H1 (cell line): ENCODE results near the gene GRID2. TPM values are rescaled to one million over a fixed set of nuclear protein-coding genes. Genes with fewer than 3 reads are reported as not detected.

Source experiments
- CTCF ChIA-PET: fragments of 300-600 bp; sonication (Branson Sonifier 250); formaldehyde crosslinking; loops from one replicate; lab custom pipeline; 2021; ENCODE audit not compliant: partially characterized antibody; lab: Charles Lee
- POLR2A ChIA-PET: fragments of 300-600 bp; sonication (Branson Sonifier 250); formaldehyde crosslinking; loops from one replicate; lab custom pipeline; 2021; ENCODE audit warnings: inconsistent platforms; ENCODE audit not compliant: partially characterized antibody; lab: Charles Lee
- DNase-seq, 2 experiments: peaks; one replicate each; pipeline versions ENCODE4 v3.0.0 to v3.0.0-alpha.2; 2010 to 2022; ENCODE audit warnings: low spot score in 2 of 2, low read depth in 1 of 2, mixed read lengths in 1 of 2
- FAIRE-seq: peaks from 2 replicates; lab custom pipeline; 2011; peaks lifted over from hg19 to GRCh38; lab: Jason Lieb, UNC
- H2AFZ ChIP-seq: 2 replicates; pipeline ENCODE4 v1.8.1; 2012; ENCODE audit warnings: low read length, inconsistent platforms
- H2AK5ac ChIP-seq: 2 replicates; pipeline ENCODE4 v1.6.1; 2013; ENCODE audit warnings: low read depth, low read length
- H2BK120ac ChIP-seq: replicated peaks from 2 replicates; pipeline ENCODE3; 2013; ENCODE audit warnings: low read depth, low read length, inconsistent platforms
- H2BK12ac ChIP-seq: 2 replicates; pipeline ENCODE4 v1.6.1; 2013; ENCODE audit warnings: low read depth, low read length
- H2BK15ac ChIP-seq: 2 replicates; pipeline ENCODE4 v1.6.1; 2013; ENCODE audit warnings: low read length
- H2BK20ac ChIP-seq: 2 replicates; pipeline ENCODE4 v1.6.1; 2013; ENCODE audit warnings: low read length
- H2BK5ac ChIP-seq: 2 replicates; pipeline ENCODE4 v1.6.1; 2013; ENCODE audit warnings: low read depth, low read length
- H3K14ac ChIP-seq: 2 replicates; pipeline ENCODE4 v1.6.1; 2013; ENCODE audit warnings: inconsistent platforms; ENCODE audit not compliant: insufficient read length
- H3K18ac ChIP-seq: 2 replicates; pipeline ENCODE4 v1.6.1; 2013; ENCODE audit warnings: low read length; ENCODE audit errors: extremely low read depth
- H3K23ac ChIP-seq: 2 replicates; pipeline ENCODE4 v1.6.1; 2013; ENCODE audit warnings: inconsistent platforms; ENCODE audit not compliant: insufficient read length
- H3K23me2 ChIP-seq: 2 replicates; pipeline ENCODE4 v1.6.1; 2013; ENCODE audit warnings: low read depth, low read length
- H3K27ac ChIP-seq: 2 replicates; pipeline ENCODE4 v1.6.1; 2011; ENCODE audit warnings: low read depth, low read length, inconsistent platforms
- H3K27me3 ChIP-seq, 4 experiments: replicated peaks in 1 of 4; 1 replicate in 1 of 4; 2 replicates in 3 of 4; pipeline versions ENCODE4 v1.6.1 to v1.8.1; 2011 to 2013; ENCODE audit warnings: low read length in 3 of 4, mild to moderate bottlenecking in 3 of 4, inconsistent platforms in 2 of 4, mixed read lengths in 2 of 4, moderate library complexity in 1 of 4; ENCODE audit not compliant: control insufficient read depth in 3 of 4, insufficient read depth in 3 of 4; ENCODE audit errors: extremely low read depth in 1 of 4
- H3K36me3 ChIP-seq, 4 experiments: 2 replicates each; pipeline versions ENCODE4 v1.6.1 to v1.8.1; 2011 to 2013; ENCODE audit warnings: mild to moderate bottlenecking in 4 of 4, low read length in 3 of 4, moderate library complexity in 2 of 4, control low read depth in 1 of 4, inconsistent platforms in 1 of 4; ENCODE audit not compliant: insufficient read depth in 4 of 4, control insufficient read depth in 2 of 4
- H3K4ac ChIP-seq: replicated peaks from 2 replicates; pipeline ENCODE3; 2013; ENCODE audit warnings: low read length, low read depth, mixed read lengths, inconsistent platforms; ENCODE audit not compliant: insufficient read length
- H3K4me1 ChIP-seq, 4 experiments: replicated peaks in 1 of 4; 1 replicate in 1 of 4; 2 replicates in 3 of 4; pipeline versions ENCODE4 v1.6.1 to v1.8.1; 2011 to 2013; ENCODE audit warnings: low read length in 3 of 4, inconsistent platforms in 2 of 4, mixed read lengths in 1 of 4; ENCODE audit not compliant: insufficient read depth in 4 of 4, control insufficient read depth in 3 of 4
- H3K4me2 ChIP-seq, 2 experiments: 2 replicates each; pipeline versions ENCODE4 v1.6.1 to v1.8.1; 2011 to 2013; ENCODE audit warnings: low read depth in 2 of 2, low read length in 2 of 2, control low read depth in 1 of 2, inconsistent platforms in 1 of 2, mild to moderate bottlenecking in 1 of 2; ENCODE audit not compliant: insufficient read depth in 1 of 2
- H3K4me3 ChIP-seq, 4 experiments: fragments of 200-600, 300-600 bp in 1 of 4; sonication (generic), shearing (Covaris generic), sonication (Bioruptor Twin) in 1 of 4; 2 replicates each; pipeline versions ENCODE4 v1.5.1 to v1.8.1; 2011 to 2016; ENCODE audit warnings: low read length in 4 of 4, low read depth in 3 of 4, control low read depth in 2 of 4, inconsistent platforms in 2 of 4, mild to moderate bottlenecking in 2 of 4, mixed read lengths in 1 of 4, moderate library complexity in 1 of 4; ENCODE audit not compliant: insufficient read depth in 2 of 4; ENCODE audit errors: extremely low read depth in 1 of 4
- H3K56ac ChIP-seq: replicated peaks from 2 replicates; pipeline ENCODE3; 2013; ENCODE audit warnings: low read depth, mild to moderate bottlenecking, mixed read lengths, low read length, inconsistent platforms; ENCODE audit not compliant: insufficient read length
- H3K79me1 ChIP-seq: 2 replicates; pipeline ENCODE4 v1.6.1; 2013; ENCODE audit warnings: low read depth, low read length, control low read depth
- H3K79me2 ChIP-seq, 2 experiments: 2 replicates each; pipeline versions ENCODE4 v1.6.1 to v1.8.1; 2012 to 2013; ENCODE audit warnings: low read length in 2 of 2, mild to moderate bottlenecking in 2 of 2, inconsistent platforms in 1 of 2; ENCODE audit not compliant: insufficient read depth in 2 of 2, control insufficient read depth in 1 of 2
- H3K9ac ChIP-seq, 4 experiments: replicated peaks in 1 of 4; 1 replicate in 1 of 4; 2 replicates in 3 of 4; pipeline versions ENCODE4 v1.6.1 to v1.8.1; 2011 to 2013; ENCODE audit warnings: low read depth in 3 of 4, low read length in 3 of 4, control low read depth in 2 of 4, mild to moderate bottlenecking in 2 of 4, moderate library complexity in 2 of 4, inconsistent platforms in 1 of 4; ENCODE audit errors: extremely low read depth in 1 of 4
- H3K9me3 ChIP-seq, 2 experiments: 2 replicates each; pipeline versions ENCODE4 v1.6.1 to v1.8.1; 2012 to 2013; ENCODE audit warnings: mild to moderate bottlenecking in 2 of 2, moderate library complexity in 2 of 2, control low read depth in 1 of 2, inconsistent platforms in 1 of 2, low read depth in 1 of 2, low read length in 1 of 2, mixed read lengths in 1 of 2; ENCODE audit not compliant: insufficient read depth in 2 of 2
- H4K20me1 ChIP-seq, 2 experiments: replicated peaks in 1 of 2; 2 replicates each; pipeline versions ENCODE3 to v1.8.1; 2011 to 2013; ENCODE audit warnings: inconsistent platforms in 2 of 2, low read length in 2 of 2, mild to moderate bottlenecking in 1 of 2; ENCODE audit not compliant: insufficient read depth in 2 of 2, control insufficient read depth in 1 of 2
- H4K5ac ChIP-seq: 2 replicates; pipeline ENCODE4 v1.6.1; 2013; ENCODE audit warnings: low read length, low read depth, mixed read lengths, inconsistent platforms; ENCODE audit not compliant: insufficient read length
- H4K8ac ChIP-seq: 2 replicates; pipeline ENCODE4 v1.8.0; 2013; ENCODE audit warnings: mild to moderate bottlenecking, moderate library complexity, low read length, inconsistent platforms; ENCODE audit not compliant: insufficient read depth; ENCODE audit errors: extremely low read depth
- H4K91ac ChIP-seq: replicated peaks from 2 replicates; pipeline ENCODE3; 2013; ENCODE audit warnings: low read length, mixed read lengths, inconsistent platforms; ENCODE audit not compliant: insufficient read length
- ATF3 ChIP-seq: IDR thresholded peaks from 2 replicates; pipeline ENCODE4 v1.6.1; 2011; ENCODE audit warnings: low read depth, mild to moderate bottlenecking, low read length; ENCODE audit not compliant: insufficient read depth
- CBX5 ChIP-seq: fragments of 300-800, 300-1000 bp; sonication (generic); IDR thresholded peaks from 2 replicates; pipeline ENCODE4 v1.7.1; 2016; ENCODE audit warnings: antibody characterized with exemption, low read length, low read depth
- EZH2 ChIP-seq: fragments of 200-600 bp; sonication (generic); IDR thresholded peaks from 2 replicates; pipeline ENCODE4 v1.7.1; 2012; ENCODE audit warnings: low read depth, mild to moderate bottlenecking, moderate library complexity, low read length, inconsistent platforms; ENCODE audit not compliant: severe bottlenecking
- POLR2AphosphoS5 ChIP-seq: IDR thresholded peaks from 2 replicates; pipeline ENCODE4 v1.6.1; 2011; ENCODE audit warnings: low read depth, low read length
- POU5F1 ChIP-seq: IDR thresholded peaks from 2 replicates; pipeline ENCODE4 v1.6.1; 2011; ENCODE audit warnings: low read depth, mild to moderate bottlenecking, low read length, moderate library complexity
- RBBP5 ChIP-seq: IDR thresholded peaks from 2 replicates; pipeline ENCODE4 v1.7.1; 2012; ENCODE audit warnings: low read depth, mild to moderate bottlenecking, inconsistent platforms, low read length, moderate library complexity, borderline replicate concordance
- RFX5 ChIP-seq: IDR thresholded peaks from 2 replicates; pipeline ENCODE4 v1.6.1; 2011; ENCODE audit warnings: low read depth, low read length, improper control_type of control experiment, borderline replicate concordance
- SIX5 ChIP-seq: IDR thresholded peaks from 2 replicates; pipeline ENCODE4 v1.6.1; 2011; ENCODE audit warnings: mild to moderate bottlenecking, low read depth, low read length
- TBP ChIP-seq: IDR thresholded peaks from 2 replicates; pipeline ENCODE4 v1.6.1; 2011; ENCODE audit warnings: low read depth, low read length, improper control_type of control experiment
- YY1 ChIP-seq: IDR thresholded peaks from 2 replicates; pipeline ENCODE4 v1.6.1; 2011; ENCODE audit warnings: low read depth, mild to moderate bottlenecking, low read length
- WGBS, 2 experiments: shearing (Covaris generic) in 1 of 2; methylation state at CpG; one replicate each; pipeline versions ENCODE4 v1.1.6 to v1.1.7; 2013 to 2015; ENCODE audit warnings: low lambda C conversion rate in 2 of 2, mixed read lengths in 2 of 2, inconsistent platforms in 1 of 2, low coverage in 1 of 2, missing lambda C conversion rate in 1 of 2; ENCODE audit not compliant: insufficient replicate concordance in 2 of 2, insufficient coverage in 1 of 2, insufficient read length in 1 of 2; ENCODE audit errors: extremely low coverage in 1 of 2, missing lambda C conversion rate in 1 of 2; 5-methylcytosine and 5-hydroxymethylcytosine counted together
- polyA plus RNA-seq, 7 experiments: library from polyadenylated mRNA; depleted of rRNA in 3 of 7; stranded (reverse) in 5 of 7; unstranded in 2 of 7; fragments of >200 nt in 5 of 7; fragments of 200-250 nt in 2 of 7; gene quantifications; 1 replicate in 5 of 7; 2 replicates in 1 of 7; 4 replicates in 1 of 7; pipeline versions ENCODE4 v1.2.1 to v1.2.3, GENCODE V29; 2011 to 2013; ENCODE audit warnings: missing spikeins in 2 of 7, mixed read lengths in 2 of 7
- total RNA-seq: library from RNA; stranded (reverse); fragmentation: NEBNext Ultra II Directional; extraction: Animal tissue kit (Norgen Biotek cat#: 25700); gene quantifications from 2 replicates; pipeline ENCODE4 v1.2.1, GENCODE V29; 2021
- TF ChIP-seq, protein P1 (sequence below): IDR thresholded peaks from 2 replicates; pipeline ENCODE4 v1.6.1; 2012; ENCODE audit warnings: low read length, inconsistent platforms
- TF ChIP-seq, protein P2 (sequence below): IDR thresholded peaks from 2 replicates; pipeline ENCODE4 v1.6.1; 2012; ENCODE audit warnings: inconsistent platforms

GRID2 gene
- total and polyA plus RNA-seq, 2 of the 8 experiments (the other 6 are each of a cell fraction or from before 2014, with no cell fraction given) = 31.1 to 81.9 TPM

DNA sequence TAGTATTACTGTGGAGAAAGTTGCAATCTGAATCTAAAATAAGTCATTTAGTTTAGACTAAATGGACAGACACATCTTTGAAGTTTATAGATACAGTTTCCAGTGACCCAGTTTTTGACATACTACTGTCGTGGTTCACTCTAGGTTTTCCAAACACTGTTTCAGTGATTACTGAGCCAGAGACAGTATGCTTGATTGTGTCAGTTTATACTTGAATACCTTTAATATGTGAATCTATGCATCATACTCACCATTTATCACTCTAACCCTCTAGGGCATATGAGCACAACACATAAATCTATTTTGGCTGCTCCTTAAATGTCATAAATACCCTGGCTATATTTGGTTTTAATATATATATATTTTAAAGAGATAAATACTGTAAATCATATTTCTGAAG lies 173.5 kb downstream of the GRID2 start:
- Histone ChIP-seq H3K4me3 (no peak overlapping the region), H2AFZ (no peak overlapping the region), H3K9me3 (no peaks in the 10 kb centered on the region), H3K23ac (no peak overlapping the region), H2BK5ac (no peak overlapping the region), H3K4me2 (no peak overlapping the region), H3K36me3 (no peaks in the 10 kb centered on the region), H3K23me2 (no peaks in the 10 kb centered on the region), H2BK20ac (no peak overlapping the region), H3K18ac (no peak overlapping the region), H4K5ac (no peak overlapping the region), H3K56ac (no peak overlapping the region), H3K4ac (no peak overlapping the region), H3K4me1 (peaks cover 1 to 11% (median 4%) of the 10 kb centered on the region in 4 experiments; a peak in 5 of 7 replicates), H3K79me2 (peaks cover 35 to 99% of the 10 kb centered on the region in 2 experiments; a peak in 3 of 4 replicates), H3K27me3 (no peaks in the 10 kb centered on the region), H3K27ac (no peak overlapping the region), H2BK120ac (no peak overlapping the region), H2AK5ac (no peak overlapping the region), H3K9ac (no peak overlapping the region), H3K79me1 (no peaks in the 10 kb centered on the region), H3K14ac (no peak overlapping the region), H2BK12ac (no peak overlapping the region), H4K8ac (no peak overlapping the region), H2BK15ac (no peak overlapping the region), H4K20me1 (peaks cover 11 to 29% of the 10 kb centered on the region in 2 experiments), H4K91ac (no peak overlapping the region)
- ChIA-PET CTCF (no interaction called here), POLR2A (no interaction called here)
- DNase-seq = no peak
- no peak for FAIRE-seq
- WGBS, 2 experiments = 63% methylated on average over 1 of the region's 1 CpG; no CpG with 5 or more reads in 1 of the 2 experiments
- no peak for TF ChIP-seq EZH2
- TF ChIP-seq ATF3 = no peak
- no peak for TF ChIP-seq SIX5
- TF ChIP-seq, protein P1, sequence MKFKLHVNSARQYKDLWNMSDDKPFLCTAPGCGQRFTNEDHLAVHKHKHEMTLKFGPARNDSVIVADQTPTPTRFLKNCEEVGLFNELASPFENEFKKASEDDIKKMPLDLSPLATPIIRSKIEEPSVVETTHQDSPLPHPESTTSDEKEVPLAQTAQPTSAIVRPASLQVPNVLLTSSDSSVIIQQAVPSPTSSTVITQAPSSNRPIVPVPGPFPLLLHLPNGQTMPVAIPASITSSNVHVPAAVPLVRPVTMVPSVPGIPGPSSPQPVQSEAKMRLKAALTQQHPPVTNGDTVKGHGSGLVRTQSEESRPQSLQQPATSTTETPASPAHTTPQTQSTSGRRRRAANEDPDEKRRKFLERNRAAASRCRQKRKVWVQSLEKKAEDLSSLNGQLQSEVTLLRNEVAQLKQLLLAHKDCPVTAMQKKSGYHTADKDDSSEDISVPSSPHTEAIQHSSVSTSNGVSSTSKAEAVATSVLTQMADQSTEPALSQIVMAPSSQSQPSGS = no peak
- no peak for TF ChIP-seq TBP
- TF ChIP-seq YY1 = no peak
- no peak for TF ChIP-seq RFX5
- no peak for TF ChIP-seq CBX5
- TF ChIP-seq, protein P2, sequence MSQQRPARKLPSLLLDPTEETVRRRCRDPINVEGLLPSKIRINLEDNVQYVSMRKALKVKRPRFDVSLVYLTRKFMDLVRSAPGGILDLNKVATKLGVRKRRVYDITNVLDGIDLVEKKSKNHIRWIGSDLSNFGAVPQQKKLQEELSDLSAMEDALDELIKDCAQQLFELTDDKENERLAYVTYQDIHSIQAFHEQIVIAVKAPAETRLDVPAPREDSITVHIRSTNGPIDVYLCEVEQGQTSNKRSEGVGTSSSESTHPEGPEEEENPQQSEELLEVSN = no peak
- TF ChIP-seq POU5F1 = no peak
- no peak for TF ChIP-seq RBBP5
- TF ChIP-seq POLR2AphosphoS5 = no peak
